ENCODE data around the gene ARV1.

DNA sequence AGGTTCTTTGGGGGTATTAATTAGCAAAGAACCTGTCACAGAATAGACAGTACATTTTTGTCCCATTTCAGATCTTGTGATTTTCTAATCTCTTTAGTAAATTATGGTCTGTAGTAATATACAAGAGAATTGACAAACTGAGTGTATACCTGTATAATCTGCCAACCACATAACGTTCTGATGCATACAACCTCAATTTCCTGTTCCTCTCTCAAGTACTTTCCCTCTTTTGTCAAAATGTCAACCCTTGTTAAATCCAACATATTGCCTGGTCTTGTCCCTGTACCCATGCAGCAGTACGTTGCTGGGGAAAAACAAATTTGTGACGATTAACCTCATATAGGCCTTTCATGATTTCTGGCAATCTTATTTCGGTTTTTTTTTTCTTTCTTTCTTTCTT lies 1.1 kb downstream of the ARV1 start:
- TF ChIP-seq, protein P1, sequence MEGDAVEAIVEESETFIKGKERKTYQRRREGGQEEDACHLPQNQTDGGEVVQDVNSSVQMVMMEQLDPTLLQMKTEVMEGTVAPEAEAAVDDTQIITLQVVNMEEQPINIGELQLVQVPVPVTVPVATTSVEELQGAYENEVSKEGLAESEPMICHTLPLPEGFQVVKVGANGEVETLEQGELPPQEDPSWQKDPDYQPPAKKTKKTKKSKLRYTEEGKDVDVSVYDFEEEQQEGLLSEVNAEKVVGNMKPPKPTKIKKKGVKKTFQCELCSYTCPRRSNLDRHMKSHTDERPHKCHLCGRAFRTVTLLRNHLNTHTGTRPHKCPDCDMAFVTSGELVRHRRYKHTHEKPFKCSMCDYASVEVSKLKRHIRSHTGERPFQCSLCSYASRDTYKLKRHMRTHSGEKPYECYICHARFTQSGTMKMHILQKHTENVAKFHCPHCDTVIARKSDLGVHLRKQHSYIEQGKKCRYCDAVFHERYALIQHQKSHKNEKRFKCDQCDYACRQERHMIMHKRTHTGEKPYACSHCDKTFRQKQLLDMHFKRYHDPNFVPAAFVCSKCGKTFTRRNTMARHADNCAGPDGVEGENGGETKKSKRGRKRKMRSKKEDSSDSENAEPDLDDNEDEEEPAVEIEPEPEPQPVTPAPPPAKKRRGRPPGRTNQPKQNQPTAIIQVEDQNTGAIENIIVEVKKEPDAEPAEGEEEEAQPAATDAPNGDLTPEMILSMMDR (IDR thresholded peaks at IDR 0.05), result no peak
- no peak for TF ChIP-seq POLR2A (IDR thresholded peaks at IDR 0.05)

Data from vagina (tissue), 2 donors.